Raji (cell line): Measurements from ENCODE around the gene HEPN1.

Experiments
- POLR2A ChIP-seq: IDR thresholded peaks from 2 replicates; pipeline ENCODE4 v1.6.1; 2011; ENCODE audit warnings: low read depth, low read length, control low read depth; ENCODE audit not compliant: insufficient read depth

The HEPN1 gene

DNA sequence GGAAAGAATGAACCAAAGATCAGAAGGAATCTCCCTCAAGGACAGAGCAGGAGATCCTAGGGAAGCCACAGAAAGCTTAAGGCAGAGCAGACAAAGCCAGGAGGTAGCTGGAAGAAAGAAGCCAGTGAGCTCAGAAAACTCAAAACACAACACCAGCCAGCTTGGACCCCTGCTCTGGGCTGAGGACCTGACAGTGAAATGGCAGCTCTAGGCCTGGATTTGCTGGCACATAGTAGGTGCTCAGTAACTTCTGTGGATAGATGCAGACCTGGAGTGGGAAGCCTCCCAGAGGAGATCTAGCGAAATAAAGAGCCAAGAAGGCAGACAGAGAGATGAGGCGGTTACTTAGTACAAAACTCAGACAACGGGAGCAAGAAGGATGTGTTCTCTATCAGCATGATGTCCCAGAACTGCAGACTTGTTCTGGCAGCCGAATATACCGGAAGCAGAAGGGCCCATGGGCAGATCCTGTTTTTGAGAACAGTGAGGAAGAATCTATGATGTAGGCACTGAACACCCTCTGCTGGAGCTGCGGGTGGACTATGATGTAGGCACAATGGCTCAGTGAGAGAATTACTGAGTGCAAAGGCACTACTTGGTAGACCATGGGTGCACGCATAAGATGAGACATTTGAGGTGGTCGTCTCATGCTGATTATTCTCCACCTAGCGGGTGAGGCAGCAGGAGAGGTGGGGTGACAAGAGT is 26.1 kb upstream of the HEPN1 start:
- TF ChIP-seq POLR2A, result no peak

- TF ChIP-seq POLR2A, result no peak
Observed at GRCh38 chr11:124893781-124894401, 25.2 kb upstream of the HEPN1 start.

DNA sequence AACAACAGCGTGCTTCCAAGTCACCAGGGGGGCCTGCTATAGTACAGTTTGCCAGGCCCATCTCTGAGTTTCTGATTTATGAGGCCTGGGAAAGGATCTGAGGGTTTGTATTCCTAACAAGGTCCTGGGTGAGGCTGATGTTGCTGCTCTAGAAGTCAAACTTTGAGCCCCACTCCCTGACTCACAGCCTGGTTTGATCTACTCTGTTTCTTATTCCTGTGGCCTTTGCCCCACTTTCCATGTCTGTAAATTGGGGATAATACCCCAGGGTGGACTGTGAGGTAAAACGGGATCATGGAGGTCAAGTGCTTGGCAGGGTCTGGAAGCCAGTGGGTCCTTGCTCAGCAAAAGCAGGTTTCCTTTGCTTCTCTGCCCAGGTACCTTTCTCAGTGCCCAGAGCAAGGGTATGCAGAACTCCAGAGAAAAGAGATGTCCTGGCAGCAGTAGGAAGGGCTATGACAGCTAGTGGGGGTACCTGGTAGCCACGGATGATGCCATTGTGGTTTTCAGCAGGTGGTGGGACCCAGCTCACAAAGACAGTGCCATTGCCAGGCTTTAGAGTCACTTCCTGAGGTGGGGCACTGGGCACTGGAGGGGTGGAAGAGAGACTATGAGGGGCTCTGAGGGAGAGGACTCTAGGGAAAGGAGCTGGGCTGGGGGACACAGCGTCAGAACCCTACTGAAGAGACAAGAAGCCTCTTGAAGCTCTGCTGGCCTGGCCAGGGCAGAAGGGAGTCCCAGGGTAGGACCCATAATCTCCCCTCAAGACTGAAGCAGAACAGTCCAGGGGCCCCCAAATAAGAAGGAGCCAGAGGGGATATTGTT is 24.2 kb upstream of the HEPN1 start:
- no peak for TF ChIP-seq POLR2A

DNA sequence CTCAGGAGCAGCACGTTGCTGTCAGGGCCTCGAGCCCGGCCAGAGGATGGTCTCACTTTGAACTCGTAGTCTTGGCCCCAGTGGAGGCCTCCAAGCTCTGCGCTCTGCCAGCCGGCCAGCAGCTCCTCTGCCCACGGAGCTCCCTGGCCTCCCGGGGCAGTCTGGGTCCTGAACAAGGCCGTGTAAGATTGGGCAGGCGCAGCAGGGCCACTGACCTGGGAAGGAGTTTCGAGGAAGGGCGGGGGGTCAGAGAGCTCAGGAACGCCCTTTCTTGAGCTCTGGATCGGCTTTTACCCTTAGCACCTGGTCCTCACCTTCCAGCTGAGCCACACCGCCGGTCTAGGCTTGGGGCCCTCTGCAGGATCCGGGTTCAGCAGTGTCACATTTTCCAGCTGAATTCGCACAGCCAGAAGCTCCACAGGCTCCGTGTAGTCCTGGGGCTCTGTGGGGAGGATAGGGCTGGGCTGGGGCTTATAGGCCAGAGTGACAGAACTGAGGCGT is 23.5 kb upstream of the HEPN1 start:
- TF ChIP-seq POLR2A, result no peak

GRCh38 chr11:124896071-124896750 is 22.8 kb upstream of the HEPN1 start:
- TF ChIP-seq POLR2A, result no peak

DNA sequence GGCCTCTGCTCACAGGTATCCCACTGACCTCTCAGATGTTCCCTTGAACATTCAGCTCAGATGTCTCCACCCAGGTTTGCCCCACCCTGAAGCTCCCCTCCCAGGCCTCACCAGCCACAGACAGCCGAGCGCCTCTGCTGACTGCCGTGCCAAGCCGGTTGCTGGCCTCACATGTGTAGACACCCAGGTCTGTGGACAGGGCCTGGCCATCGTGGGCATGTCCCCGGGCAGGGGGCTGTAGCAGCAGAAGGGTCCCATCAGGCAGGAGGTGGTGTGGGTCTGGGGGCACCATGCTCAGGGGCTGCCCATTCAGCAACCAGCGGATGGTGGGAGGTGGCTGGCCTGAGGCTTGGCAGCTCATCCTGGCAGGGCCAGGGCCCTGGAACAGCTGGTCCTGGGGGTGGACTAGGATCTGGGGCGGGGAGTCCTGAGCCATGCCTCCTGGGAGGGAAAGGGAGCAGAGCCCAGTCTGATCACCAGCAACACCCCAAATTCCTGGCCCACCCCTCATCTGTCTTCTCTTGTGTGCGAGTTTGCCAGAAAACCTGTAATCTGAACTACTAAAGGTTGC is 22.1 kb upstream of the HEPN1 start:
- TF ChIP-seq POLR2A, result no peak

- no peak for TF ChIP-seq POLR2A
Observed at GRCh38 chr11:124897674-124898262, 21.3 kb upstream of the HEPN1 start, which contains the start of gene ROBO4. TSS of gene ROBO4 (minus strand) at chr11:124897865. CDS start at chr11:124897795, 70 bp downstream.

DNA sequence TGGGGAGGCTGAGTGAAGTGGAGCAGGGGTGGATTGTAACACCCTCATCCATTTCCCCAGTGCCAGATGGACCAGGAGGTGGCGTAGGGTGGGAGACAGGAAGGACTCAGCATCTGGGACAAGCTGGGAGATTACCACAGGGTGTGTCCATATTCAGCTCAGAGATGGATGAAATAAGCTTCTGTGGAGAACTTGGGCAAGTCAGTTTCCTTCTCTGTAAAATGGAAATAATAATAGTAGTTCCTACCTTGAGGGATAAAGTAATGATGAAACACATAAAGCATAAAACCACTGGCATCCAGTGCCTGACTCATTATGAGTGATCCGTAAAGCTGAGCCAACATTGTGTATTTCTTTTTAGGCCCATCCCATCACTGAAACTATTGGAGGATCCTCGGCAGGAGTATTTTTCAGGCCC is 20.8 kb upstream of the HEPN1 start:
- TF ChIP-seq POLR2A, result no peak

- no peak for TF ChIP-seq POLR2A
Observed at GRCh38 chr11:124898711-124899110, 20.3 kb upstream of the HEPN1 start.

GRCh38 chr11:124899383-124900145 is 19.5 kb upstream of the HEPN1 start:
- no peak for TF ChIP-seq POLR2A

GRCh38 chr11:124900464-124900863 is 18.6 kb upstream of the HEPN1 start:
- no peak for TF ChIP-seq POLR2A

GRCh38 chr11:124902616-124903015 is 16.4 kb upstream of the HEPN1 start:
- no peak for TF ChIP-seq POLR2A

DNA sequence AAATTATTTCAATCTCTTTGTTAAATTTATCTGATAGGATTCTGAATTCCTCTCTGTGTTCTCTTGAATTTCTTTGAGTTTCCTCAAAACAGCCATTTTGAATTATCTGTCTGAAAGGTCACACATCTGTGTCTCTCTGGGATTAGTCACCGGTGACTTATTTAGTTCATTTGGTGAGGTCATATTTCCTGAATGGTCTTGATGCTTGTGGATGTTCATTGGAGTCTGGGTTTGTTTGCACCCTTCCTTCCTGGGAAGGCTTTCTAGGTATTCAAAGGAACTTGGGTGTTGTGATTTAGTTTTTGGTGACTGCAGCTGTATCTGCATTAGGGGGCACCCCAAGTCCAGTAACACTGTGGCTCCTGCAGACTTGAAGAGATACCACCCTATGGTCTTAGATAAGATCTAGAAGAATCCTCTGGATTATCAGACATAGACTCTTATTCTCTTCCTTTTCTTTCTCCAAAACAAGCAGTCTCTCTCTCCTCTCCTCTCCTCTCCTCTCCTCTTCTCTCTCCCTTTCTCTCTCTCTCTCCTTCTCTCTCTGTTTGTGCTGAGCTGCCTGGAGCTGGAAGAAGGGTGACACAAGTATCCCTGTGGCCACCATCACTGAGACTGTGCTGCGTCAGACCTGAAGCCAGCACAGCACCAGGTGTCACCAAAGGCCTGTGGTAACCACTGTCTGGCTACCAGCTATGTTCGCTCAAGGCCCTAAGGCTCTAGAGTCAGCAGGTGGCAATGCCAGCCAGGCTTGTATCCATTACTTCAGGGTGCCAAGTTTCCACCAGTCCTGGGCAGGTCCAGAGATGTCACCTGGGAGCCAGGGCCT is 3.3 kb upstream of the HEPN1 start:
- no peak for TF ChIP-seq POLR2A
